ENCODE measurements around the gene GNG3. TPM values are rescaled to one million over a fixed set of nuclear protein-coding genes. Genes with fewer than 3 reads are reported as not detected.
"Not testable (repeated sequence)": the region's sequence is repeated elsewhere in the genome, so short reads cannot be mapped to it uniquely, and the experiment has no call there.

Gene GNG3
- total RNA-seq, 2 donors from 2014 or later: not detected

DNA sequence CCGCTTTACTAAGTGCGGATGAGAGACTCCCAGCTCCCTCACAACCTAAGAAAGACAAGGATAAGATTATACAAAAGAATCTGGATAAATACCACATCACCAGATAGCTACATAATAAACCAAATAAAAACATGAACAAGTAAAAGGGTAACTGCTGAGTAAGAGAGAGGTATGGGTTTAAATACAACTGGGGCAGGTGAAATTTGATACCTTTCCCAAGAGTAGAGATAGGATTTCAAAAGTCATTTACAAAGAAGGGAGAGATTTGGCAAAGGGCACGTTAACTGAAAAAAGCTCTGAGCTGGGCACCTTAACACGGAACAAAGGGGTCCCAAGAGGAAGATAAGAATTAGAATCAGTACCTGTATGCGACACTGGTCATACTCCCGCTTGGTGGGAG, 30.3 kb upstream of the GNG3 start:
- no peaks in the 10 kb centered on the region for H3K27me3 Mint-ChIP-seq
- peak overlapping the region; percentile 89 for H3K4me3 Mint-ChIP-seq
- H3K4me1 Mint-ChIP-seq (ENCODE audit: low read depth in 2 of 2): peaks cover 30 to 36% of the 10 kb centered on the region in 2 donors
- peak overlapping the region; percentile 85 to 94 for H3K27ac Mint-ChIP-seq
- H3K9me3 Mint-ChIP-seq: no peaks in the 10 kb centered on the region
- H3K36me3 Mint-ChIP-seq: peaks cover 22% of the 10 kb centered on the region
- ATAC-seq: no peak
- no peak for DNase-seq (ENCODE audit: low spot score)

DNA sequence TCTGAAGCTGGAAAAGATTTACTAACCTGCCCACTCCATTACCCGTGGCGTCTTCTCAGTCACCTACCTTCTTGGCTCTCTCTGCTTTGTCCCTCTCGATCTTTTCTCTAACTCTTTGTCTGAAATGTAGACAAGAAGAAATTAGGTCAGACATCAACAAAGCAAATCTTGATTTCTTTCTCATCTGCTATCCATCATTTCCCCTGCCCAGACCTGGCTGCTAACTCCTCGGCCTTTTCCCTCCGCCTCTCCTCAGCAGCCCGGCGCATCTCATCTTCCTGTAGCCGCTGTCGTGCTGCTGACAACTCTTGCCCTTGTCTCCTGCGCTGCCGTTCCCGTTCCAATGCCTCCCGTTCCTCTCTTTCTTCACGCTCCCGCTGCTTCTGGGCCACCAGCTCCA, 29.8 kb upstream of the GNG3 start:
- DNase-seq (ENCODE audit: low spot score) (no peak), ATAC-seq (no peak)
- peak overlapping the region; percentile 85 to 94 for H3K27ac Mint-ChIP-seq
- H3K4me3 Mint-ChIP-seq: peak overlapping the region; percentile 89
- peaks cover 22% of the 10 kb centered on the region for H3K36me3 Mint-ChIP-seq
- H3K9me3 Mint-ChIP-seq: no peaks in the 10 kb centered on the region
- no peaks in the 10 kb centered on the region for H3K27me3 Mint-ChIP-seq
- peaks cover 30 to 32% of the 10 kb centered on the region in 2 donors for H3K4me1 Mint-ChIP-seq (ENCODE audit: low read depth in 2 of 2)

DNA sequence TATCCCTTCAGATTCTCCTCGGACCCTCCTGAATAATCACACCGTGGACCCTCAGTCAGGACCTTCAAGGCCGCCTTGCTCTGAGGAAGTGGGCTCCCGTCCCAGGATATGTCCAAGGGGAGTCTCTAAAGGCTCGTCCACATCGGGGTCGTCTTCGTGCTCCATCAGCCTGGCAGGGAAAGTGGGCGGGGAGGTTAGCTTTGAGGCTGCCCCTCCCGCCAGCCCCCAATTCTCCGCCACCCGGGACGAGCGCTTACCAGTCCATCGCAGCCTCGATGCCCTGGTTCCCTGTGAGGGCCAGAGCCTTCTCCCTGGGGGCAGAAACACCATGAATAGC, 29.1 kb upstream of the GNG3 start:
- Mint-ChIP-seq H3K27ac (peak overlapping the region; percentile 85 to 94), H3K36me3 (peaks cover 22% of the 10 kb centered on the region), H3K4me3 (peak overlapping the region; percentile 89), H3K27me3 (no peaks in the 10 kb centered on the region), H3K9me3 (no peaks in the 10 kb centered on the region), H3K4me1 (ENCODE audit: low read depth in 2 of 2) (peaks cover 28 to 30% of the 10 kb centered on the region in 2 donors)
- ATAC-seq: peak in 1 of 2 donors; percentile 11
- no peak for DNase-seq (ENCODE audit: low spot score)

DNA sequence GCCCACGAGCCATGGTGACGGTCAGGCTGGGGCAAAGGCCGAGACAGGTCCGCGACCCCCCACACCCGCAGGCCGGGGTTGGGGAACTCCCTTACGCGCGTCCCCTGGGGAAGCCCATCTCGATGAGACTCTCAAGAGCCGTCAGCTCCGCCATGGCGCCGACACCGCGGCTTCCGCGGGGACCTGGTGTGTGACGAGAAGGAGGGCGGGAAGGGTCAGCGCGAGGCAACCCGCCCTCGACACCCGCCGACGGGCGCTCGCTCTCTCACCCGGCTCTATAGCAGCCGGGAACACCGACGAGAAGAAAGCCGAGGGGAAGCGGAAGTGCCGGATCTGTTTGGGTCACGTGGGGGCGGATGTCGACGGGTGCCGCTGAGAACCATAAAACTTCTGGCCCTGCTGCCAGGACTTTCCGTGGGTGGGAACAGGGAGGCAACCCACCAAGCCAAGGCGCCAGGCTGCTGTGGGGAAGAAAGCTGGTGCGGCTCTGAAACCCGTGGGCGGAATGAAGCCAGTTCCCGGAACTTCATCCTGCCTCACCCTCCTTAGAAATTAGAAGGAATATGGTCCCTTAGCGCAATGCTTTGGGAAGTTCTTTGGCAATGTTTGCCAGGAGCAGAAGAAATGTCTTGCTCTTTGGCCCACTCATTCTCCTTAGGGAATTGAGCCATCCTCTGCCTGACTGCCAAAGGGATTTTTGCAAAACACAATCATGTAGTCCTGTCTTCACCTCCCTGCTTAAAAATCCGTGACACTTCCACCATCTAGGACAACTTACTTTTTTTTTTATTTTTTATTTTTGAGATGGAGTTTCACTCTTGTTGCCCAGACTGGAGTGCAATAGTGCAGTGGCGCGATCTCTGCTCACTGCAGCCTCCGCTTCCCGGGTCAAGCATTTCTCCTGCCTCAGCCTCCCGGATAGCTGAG, 28.4 kb upstream of the GNG3 start, which contains the start of gene UBXN1:
TSS of gene UBXN1 (minus strand) at position 304 of the 927 bp plus-strand sequence. CDS start at position 154, 150 bp downstream.
- H3K4me1 Mint-ChIP-seq (ENCODE audit: low read depth in 2 of 2): peaks cover 28 to 30% of the 10 kb centered on the region in 2 donors
- DNase-seq (ENCODE audit: low spot score): peak; percentile 92
- peaks cover 22% of the 10 kb centered on the region for H3K36me3 Mint-ChIP-seq
- ATAC-seq: peak; percentile 94
- peak within 1 kb of the TSS; percentile 89 for H3K4me3 Mint-ChIP-seq
- no peaks in the 10 kb centered on the region for H3K9me3 Mint-ChIP-seq
- H3K27me3 Mint-ChIP-seq: no peaks in the 10 kb centered on the region
- peak within 1 kb of the TSS; percentile 85 to 94 for H3K27ac Mint-ChIP-seq

DNA sequence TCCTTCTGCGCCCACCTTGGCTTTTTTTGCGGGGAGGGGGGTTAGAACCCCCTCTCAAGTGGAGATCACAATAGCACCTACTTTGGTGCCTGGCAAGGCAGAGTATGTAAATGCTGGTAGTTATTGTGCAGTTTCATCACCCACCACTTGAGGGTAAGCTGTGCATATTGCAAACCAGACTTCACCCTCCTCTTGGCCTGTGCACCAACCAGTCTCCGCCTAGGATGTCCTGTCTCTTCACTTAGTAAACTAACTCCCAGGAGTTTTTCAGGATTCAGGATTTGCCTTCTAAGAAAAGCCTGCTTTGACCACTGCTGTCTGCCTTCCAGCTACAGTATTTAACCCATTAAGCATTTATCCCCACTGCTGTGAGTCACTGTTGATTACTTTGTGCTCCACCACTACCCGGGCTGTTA, 26.6 kb upstream of the GNG3 start:
- Mint-ChIP-seq H3K27me3 (no peaks in the 10 kb centered on the region), H3K4me3 (peak overlapping the region; percentile 67), H3K36me3 (peaks cover 15% of the 10 kb centered on the region), H3K27ac (peak overlapping the region; percentile 28 to 85), H3K4me1 (ENCODE audit: low read depth in 2 of 2) (peaks cover 24 to 25% of the 10 kb centered on the region in 2 donors), H3K9me3 (no peaks in the 10 kb centered on the region)
- no peak for DNase-seq (ENCODE audit: low spot score)
- ATAC-seq: peak in 1 of 2 donors; percentile 43

DNA sequence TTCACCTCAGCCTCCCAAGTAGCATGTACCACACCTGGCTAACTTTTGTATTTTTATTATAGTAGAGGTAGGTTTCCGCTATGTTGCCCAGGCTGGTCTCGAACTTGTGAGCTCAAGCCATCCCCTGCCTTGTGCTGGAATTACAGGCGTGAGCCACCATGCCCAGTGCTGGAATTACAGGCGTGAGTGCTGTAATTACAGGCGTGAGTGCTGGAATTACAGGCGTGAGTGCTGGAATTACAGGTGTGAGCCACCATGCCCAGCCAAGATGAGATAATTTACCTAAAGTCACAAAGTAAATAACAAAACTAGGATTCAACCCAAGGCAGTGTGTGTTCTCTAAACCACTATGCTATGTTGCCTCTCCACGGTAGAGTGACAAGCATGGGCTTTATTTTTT, 25.0 kb upstream of the GNG3 start:
- DNase-seq (ENCODE audit: low spot score): no peak
- no peak for ATAC-seq
- peaks cover 7% of the 10 kb centered on the region for H3K36me3 Mint-ChIP-seq
- peaks cover 14 to 17% of the 10 kb centered on the region in 2 donors for H3K4me1 Mint-ChIP-seq (ENCODE audit: low read depth in 2 of 2)
- H3K27ac Mint-ChIP-seq: no peak overlapping the region
- H3K9me3 Mint-ChIP-seq: no peaks in the 10 kb centered on the region
- no peaks in the 10 kb centered on the region for H3K27me3 Mint-ChIP-seq
- no peak overlapping the region for H3K4me3 Mint-ChIP-seq

DNA sequence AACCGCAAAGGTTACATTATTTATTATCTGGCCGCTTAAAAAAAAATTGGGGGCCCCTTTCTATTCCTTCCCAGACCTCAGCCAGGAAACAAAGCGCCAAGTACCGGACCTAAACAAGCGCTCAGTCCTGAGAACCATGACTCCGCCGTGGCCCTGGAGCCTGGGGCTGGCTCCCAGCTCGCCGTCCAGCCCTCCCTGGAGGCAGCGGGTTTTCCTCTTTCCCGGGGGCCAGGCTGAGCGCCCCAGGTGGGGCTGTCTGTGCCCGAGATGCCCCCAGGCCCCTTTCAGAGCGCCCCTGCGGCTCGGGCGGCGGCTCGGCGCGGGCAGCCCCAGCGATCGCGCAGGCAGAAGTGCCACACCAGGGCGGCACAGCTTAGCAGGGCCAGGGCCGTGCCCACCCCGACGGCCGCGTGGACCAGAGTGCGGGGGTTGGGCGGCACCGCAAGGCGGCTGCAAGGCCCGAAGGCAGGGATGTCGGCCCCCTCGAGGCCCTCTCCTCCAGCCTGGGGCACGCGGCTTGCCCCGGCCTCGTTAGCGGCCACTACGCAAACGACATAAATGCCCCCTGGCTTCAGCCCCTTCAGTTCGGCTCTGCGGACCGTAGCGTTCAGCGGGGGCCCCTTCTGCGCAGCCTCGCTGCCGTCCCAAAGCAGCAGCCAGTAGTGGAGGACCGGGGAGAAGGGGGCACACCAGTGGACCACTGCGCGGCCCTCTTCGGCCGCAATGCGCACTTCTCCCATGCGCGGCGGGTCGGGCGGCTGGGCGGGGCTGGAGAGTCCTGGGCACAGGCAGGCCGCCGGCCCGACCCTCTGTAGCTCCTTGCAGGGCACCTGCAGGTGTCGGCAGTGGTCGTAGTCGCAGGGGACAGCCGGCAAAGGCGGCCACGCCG, 19.7 kb upstream of the GNG3 start:
- no peaks in the 10 kb centered on the region for H3K4me1 Mint-ChIP-seq (ENCODE audit: low read depth in 2 of 2)
- H3K36me3 Mint-ChIP-seq: peaks cover 5% of the 10 kb centered on the region
- no peak overlapping the region for H3K4me3 Mint-ChIP-seq
- peaks cover 5 to 7% of the 10 kb centered on the region in 2 donors for H3K27me3 Mint-ChIP-seq
- H3K27ac Mint-ChIP-seq: no peak overlapping the region
- no peaks in the 10 kb centered on the region for H3K9me3 Mint-ChIP-seq
- ATAC-seq: peak; percentile 15 to 40
- DNase-seq (ENCODE audit: low spot score): no peak

DNA sequence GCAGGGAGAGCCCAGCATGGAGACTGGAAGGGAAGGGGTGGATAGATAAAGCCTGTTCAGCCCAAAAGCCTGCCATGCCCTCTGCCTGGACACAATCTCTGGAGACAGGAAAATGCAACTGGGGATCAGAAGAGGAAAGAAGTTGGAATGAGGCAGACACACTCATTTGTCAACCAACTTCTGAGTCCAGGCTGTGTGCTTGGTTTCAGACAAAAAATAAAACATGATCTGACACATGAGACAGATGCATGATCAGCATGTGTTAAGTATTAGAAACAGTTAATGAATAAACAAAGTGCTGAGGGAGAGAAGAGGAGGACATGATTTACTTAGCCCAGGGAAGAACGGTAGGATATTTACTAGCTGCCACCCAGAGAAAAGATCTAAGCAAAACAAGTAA, 19.0 kb upstream of the GNG3 start:
- Mint-ChIP-seq H3K4me3 (no peak overlapping the region), H3K27me3 (peaks cover 5 to 7% of the 10 kb centered on the region in 2 donors), H3K36me3 (peaks cover 5% of the 10 kb centered on the region), H3K27ac (no peak overlapping the region), H3K9me3 (no peaks in the 10 kb centered on the region), H3K4me1 (ENCODE audit: low read depth in 2 of 2) (no peaks in the 10 kb centered on the region)
- no peak for ATAC-seq
- DNase-seq (ENCODE audit: low spot score): no peak

DNA sequence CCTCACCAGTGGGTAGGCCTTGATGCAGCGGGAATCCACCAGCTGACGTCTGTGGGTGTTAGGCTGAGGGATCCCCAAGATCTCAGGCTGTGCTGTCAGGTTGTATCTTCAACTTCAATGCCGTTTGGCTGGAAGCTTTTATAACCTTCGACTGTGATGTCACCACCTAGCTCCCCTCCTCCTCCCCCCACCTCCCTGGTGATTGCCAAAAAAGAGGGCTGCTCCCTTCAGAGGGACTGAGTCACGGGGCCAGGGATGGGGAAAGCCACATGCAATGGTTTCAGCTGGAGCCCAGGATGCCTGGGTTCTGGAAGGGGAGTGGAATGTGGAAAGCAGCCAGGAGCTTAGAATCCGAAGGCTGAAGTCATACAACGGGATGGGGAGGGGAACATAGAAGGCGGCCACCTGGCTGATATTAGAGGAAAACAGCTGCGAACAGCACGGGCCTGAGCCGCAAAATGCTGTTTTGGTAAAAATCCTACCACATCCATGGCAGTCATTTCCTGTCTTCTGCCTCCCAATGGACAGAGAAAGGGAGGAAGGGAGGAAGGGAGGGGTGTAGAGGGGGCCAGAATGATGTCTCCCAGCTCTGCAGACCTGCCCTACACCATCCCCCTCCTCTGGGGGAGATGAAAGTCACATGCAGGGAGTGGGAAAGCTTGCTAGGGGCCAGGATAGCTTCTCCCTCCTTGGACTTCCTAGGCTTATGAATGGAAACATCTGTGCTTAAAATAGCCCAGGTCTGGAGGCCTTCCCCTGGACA, 17.9 kb upstream of the GNG3 start, which contains the start of gene LRRN4CL:
TSS of gene LRRN4CL (minus strand) at position 110 of the 763 bp plus-strand sequence. CDS start 1,022 bp downstream, outside the sequence.
- DNase-seq (ENCODE audit: low spot score): no peak
- peaks cover 5% of the 10 kb centered on the region for H3K36me3 Mint-ChIP-seq
- no peak within 1 kb of the TSS for H3K4me3 Mint-ChIP-seq
- H3K4me1 Mint-ChIP-seq (ENCODE audit: low read depth in 2 of 2): peaks cover 2 to 3% of the 10 kb centered on the region in 2 donors
- H3K27me3 Mint-ChIP-seq: peaks cover 5 to 7% of the 10 kb centered on the region in 2 donors
- no peak for ATAC-seq
- H3K9me3 Mint-ChIP-seq: no peaks in the 10 kb centered on the region
- no peak within 1 kb of the TSS for H3K27ac Mint-ChIP-seq

DNA sequence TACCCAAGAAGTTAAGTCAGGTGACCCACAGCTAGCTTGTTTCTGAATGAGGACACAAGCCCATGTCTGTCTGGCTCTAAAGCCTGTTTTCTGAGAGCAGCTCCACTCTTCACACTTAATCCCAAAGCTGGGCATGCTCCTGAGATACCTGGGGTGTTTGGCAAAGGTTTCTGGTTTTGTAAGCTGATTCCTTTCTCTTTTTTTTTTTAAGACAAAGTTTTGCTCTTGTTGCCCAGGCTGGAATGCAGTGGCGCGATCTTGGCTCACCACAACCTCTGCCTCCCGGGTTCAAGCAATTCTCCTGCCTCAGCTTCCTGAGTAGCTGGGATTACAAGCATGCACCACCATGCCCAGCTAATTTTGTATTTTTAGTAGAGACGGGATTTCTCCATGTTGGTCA, 13.9 kb upstream of the GNG3 start:
- not testable (repeated sequence) for ATAC-seq; H3K4me3 Mint-ChIP-seq; H3K36me3 Mint-ChIP-seq; H3K4me1 Mint-ChIP-seq (ENCODE audit: low read depth in 2 of 2); H3K27me3 Mint-ChIP-seq; H3K9me3 Mint-ChIP-seq; H3K27ac Mint-ChIP-seq; DNase-seq (ENCODE audit: low spot score)

DNA sequence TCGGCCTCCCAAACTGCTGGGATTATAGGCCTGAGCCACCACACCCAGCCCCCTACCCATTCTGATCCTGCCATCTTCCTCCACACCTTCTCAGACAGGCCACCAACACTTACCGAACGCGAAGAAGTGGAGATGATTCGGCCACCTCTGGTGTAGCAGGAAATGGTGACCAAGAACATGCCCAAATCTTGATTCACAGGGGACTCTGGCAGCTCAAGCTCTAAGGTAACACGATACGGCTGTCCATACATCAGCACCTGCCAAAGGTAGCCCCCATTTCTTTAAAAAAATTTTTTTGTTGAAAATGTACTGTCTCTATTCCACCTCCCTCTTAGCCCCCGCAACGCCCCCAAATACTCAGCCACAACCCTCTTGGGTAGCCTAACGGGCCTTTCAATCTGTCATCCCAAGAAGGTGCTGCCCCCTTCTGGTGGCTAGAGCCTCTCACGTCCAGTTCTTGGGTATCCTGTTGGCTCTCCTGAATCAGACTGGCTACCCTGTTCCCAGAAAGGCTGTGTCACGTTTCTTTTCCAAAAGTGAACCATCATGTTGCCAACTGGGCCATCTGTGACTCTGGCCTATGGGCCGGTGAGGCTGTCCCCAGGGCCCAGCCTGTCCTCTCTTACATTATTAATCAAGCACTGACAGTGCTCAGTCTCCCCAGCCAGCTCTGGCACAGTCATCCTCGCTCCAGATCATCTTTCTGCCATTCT, 12.9 kb upstream of the GNG3 start:
- Mint-ChIP-seq H3K4me3 (no peak overlapping the region), H3K9me3 (no peaks in the 10 kb centered on the region), H3K27ac (no peak overlapping the region), H3K27me3 (no peaks in the 10 kb centered on the region), H3K36me3 (no peaks in the 10 kb centered on the region), H3K4me1 (ENCODE audit: low read depth in 2 of 2) (peaks cover 6 to 8% of the 10 kb centered on the region in 2 donors)
- ATAC-seq (peak; percentile 69 to 84), DNase-seq (ENCODE audit: low spot score) (peak; percentile 83)

DNA sequence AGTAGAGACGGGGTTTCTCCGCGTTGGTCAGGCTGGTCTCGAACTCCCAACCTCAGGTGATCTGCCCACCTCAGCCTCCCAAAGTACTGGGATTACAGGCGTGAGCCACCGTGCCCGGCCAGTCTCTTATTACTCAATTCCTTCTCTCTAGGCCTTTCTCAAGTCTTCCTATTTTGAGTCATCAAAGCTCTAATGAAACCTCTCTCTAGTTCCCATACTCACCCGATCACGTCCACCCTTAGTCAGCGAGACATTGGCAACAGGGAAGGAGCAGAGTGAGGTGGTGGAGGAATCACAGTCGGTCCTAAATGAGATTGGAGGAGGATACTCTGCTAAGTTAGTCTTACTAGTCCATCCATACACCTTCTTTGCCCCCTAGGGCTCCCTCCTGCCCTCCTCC, 5.2 kb upstream of the GNG3 start:
- H3K4me3 Mint-ChIP-seq: no peak overlapping the region
- H3K9me3 Mint-ChIP-seq: no peaks in the 10 kb centered on the region
- no peak for DNase-seq (ENCODE audit: low spot score)
- no peak overlapping the region for H3K27ac Mint-ChIP-seq
- peaks cover 7% of the 10 kb centered on the region for H3K36me3 Mint-ChIP-seq
- ATAC-seq: peak in 1 of 2 donors; percentile 8
- H3K27me3 Mint-ChIP-seq: no peaks in the 10 kb centered on the region
- peaks cover 23 to 25% of the 10 kb centered on the region in 2 donors for H3K4me1 Mint-ChIP-seq (ENCODE audit: low read depth in 2 of 2)
